Measurements from ENCODE around the gene C16orf95.
"Not testable (repeated sequence)": the region's sequence is repeated elsewhere in the genome, so short reads cannot be mapped to it uniquely, and the experiment has no call there.

C16orf95 gene

DNA sequence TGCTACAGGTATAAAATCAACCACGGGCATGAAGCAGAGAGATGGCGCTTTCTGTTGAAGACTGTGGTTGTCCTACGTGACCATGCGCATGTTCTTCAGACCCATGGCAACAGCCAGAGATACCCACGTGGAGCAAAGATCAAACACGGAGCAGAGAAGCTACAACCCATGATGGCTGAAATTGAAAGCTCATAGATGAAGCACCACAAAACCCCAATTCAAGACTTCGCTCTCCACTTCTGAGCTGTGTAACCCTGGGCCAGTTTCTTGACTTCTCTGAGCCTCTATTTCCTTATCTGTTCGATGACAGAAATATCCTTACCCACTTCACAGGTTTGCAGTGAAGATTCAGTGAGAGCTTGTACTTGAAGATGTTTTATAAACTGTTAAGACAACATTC, 49.6 kb downstream of the C16orf95 start:
- in situ Hi-C loops (cut with MboI; ENCODE audit: low sequenced_read_pairs, unreplicated experiment): no loop called here
- TF ChIP-seq, protein P1, sequence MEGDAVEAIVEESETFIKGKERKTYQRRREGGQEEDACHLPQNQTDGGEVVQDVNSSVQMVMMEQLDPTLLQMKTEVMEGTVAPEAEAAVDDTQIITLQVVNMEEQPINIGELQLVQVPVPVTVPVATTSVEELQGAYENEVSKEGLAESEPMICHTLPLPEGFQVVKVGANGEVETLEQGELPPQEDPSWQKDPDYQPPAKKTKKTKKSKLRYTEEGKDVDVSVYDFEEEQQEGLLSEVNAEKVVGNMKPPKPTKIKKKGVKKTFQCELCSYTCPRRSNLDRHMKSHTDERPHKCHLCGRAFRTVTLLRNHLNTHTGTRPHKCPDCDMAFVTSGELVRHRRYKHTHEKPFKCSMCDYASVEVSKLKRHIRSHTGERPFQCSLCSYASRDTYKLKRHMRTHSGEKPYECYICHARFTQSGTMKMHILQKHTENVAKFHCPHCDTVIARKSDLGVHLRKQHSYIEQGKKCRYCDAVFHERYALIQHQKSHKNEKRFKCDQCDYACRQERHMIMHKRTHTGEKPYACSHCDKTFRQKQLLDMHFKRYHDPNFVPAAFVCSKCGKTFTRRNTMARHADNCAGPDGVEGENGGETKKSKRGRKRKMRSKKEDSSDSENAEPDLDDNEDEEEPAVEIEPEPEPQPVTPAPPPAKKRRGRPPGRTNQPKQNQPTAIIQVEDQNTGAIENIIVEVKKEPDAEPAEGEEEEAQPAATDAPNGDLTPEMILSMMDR (IDR thresholded peaks at IDR 0.05; ENCODE audit: borderline replicate concordance, control extremely low read depth, extremely low read depth, insufficient read depth, missing control alignments): no peak
- DNase-seq (ENCODE audit: low spot score): no peak

DNA sequence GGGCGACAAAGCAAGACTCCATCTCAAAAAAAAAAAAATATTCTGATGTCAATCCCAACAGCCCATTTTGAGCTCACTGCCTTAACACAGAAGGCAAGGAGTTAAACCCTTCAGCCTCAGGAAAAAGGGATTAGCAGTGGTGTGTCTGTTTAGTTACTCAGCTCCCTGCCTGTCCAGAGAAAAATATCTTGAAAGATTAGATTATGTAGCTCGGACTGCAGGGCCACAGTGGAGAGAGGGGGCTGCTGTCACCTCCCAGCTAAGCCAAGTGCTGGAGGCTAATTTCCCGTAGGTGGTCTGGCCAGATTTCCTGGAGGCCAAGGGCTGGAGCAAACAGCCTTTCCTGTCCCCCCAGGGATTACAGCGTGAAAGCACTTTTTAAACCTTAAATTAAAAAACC, 50.3 kb downstream of the C16orf95 start:
- DNase-seq (ENCODE audit: low spot score): no peak
- TF ChIP-seq, protein P1 (IDR thresholded peaks at IDR 0.05; ENCODE audit: borderline replicate concordance, control extremely low read depth, extremely low read depth, insufficient read depth, missing control alignments): no peak
- in situ Hi-C loops (cut with MboI; ENCODE audit: low sequenced_read_pairs, unreplicated experiment): no loop called here

DNA sequence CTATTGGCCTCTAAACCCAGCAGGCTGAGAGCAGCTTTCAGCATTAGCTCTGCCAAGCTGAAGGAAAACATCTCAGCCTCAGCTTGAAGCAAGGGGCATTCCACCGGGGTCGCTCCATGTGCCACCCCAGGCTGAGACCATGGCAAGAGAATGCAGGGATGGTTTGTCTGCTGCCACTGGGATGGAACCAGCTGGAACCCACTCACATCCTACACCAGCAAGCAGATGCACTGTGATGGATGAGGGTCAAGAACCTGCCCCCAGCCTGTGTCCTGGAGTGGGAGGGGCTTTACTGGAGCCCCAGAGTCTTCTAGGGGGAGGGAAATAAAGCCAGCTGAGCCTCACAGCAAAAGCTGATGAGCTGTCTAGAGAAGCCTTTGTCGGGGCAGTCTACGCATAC, 51.9 kb downstream of the C16orf95 start:
- in situ Hi-C loops (cut with MboI; ENCODE audit: low sequenced_read_pairs, unreplicated experiment): no loop called here
- TF ChIP-seq, protein P1 (IDR thresholded peaks at IDR 0.05; ENCODE audit: borderline replicate concordance, control extremely low read depth, extremely low read depth, insufficient read depth, missing control alignments): no peak
- no peak for DNase-seq (ENCODE audit: low spot score)

DNA sequence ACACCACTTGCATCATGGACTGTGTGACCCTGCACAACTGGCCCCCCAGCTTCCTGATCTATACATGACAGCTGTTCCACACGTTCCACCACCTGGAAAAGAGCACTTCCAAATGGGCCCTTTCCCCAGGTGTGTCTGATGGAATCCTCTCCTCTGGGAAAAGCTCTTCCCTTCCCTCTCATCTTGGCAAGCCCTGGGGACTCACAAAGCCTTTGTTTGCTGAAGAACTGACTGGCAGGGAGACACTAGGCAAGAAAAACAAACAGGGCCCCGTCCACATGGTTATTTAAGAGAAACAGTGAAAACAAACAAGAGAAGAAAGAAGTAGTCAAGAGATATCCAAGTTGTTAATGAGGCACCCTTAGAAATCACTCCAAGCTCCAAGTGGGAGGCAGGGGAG, 52.6 kb downstream of the C16orf95 start:
- in situ Hi-C loops (cut with MboI; ENCODE audit: low sequenced_read_pairs, unreplicated experiment): no loop called here
- DNase-seq (ENCODE audit: low spot score): no peak
- TF ChIP-seq, protein P1 (IDR thresholded peaks at IDR 0.05; ENCODE audit: borderline replicate concordance, control extremely low read depth, extremely low read depth, insufficient read depth, missing control alignments): no peak

DNA sequence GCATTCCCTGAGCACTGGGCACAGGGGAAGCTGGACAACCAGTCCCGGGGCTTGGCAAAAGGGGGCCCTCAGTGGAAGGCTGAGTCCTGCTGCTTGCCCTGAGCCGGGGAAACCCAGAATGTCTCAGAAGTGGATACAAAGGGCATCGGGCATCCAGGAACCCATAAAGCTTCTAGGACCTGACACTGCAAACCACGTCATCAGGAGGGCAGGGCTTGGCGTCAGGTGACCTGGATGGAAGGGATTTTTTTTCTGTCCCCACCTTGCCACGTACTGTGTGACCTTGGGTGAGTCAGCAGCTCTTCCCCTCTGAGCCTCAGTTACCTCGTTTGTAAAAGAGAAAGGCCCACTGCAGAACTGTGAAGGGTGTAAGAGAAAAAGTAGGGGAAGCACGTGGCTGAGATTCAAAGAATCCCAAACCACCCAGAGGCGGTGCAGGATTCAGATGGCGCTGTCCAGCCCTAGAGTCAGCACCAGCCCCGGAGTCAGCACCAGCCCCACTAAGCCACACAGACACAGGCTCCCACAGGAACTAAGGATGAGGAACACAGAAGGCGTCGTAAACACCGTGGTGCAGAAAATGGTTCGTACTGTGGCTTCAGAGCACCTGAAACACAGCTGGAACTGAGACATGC, 53.7 kb downstream of the C16orf95 start:
- in situ Hi-C loops (cut with MboI; ENCODE audit: low sequenced_read_pairs, unreplicated experiment): no loop called here
- TF ChIP-seq, protein P1 (IDR thresholded peaks at IDR 0.05; ENCODE audit: borderline replicate concordance, control extremely low read depth, extremely low read depth, insufficient read depth, missing control alignments): no peak
- DNase-seq (ENCODE audit: low spot score): no peak

DNA sequence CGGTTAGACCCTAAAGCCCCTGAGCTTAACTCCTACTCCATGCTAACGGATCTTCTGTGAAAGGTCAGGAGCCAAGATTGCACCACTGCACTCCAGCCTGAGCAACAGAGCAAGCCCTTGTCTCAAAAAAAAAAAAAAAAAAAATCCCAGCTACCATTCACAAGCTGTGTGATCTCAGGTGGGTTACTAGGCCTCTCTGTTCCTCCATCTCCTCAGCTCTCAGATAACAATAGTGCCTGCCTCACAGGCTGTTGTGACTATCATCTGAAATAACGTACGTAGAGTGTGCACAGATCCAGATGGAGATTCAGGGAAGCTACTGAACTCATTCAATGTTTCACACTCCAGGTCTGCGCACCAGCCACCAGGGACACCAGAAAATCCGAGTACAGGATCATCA, 57.8 kb downstream of the C16orf95 start:
- in situ Hi-C loops (cut with MboI; ENCODE audit: low sequenced_read_pairs, unreplicated experiment): no loop called here
- TF ChIP-seq, protein P1 (IDR thresholded peaks at IDR 0.05; ENCODE audit: borderline replicate concordance, control extremely low read depth, extremely low read depth, insufficient read depth, missing control alignments): no peak
- DNase-seq (ENCODE audit: low spot score): no peak

DNA sequence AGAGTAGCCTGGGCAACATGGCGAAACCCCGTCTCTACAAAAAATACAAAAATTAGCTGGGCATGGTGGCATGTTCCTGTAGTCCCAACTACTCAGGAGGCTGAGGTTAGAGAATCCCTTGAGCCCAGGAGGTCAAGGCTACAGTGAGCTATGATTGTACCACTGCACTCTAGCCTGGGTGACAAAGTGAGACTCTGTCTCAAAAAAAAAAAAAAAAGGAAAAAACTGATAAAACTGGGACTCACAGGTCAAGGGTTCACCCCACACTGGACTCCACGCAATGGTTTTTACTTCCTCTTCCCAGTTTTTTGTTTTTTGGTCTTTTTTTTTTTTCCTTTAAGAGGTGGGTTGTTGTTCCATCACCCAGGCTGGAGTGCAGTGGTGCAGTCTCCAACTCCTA, 58.5 kb downstream of the C16orf95 start:
- in situ Hi-C loops (cut with MboI; ENCODE audit: low sequenced_read_pairs, unreplicated experiment); DNase-seq (ENCODE audit: low spot score): not testable (repeated sequence)

All from GM13976 (cell line).